GM12873 (cell line): ENCODE results near the gene TRPC4.

ENCODE experiments used
- TF ChIP-seq, protein P1 (sequence below): IDR thresholded peaks from 2 replicates; pipeline ENCODE4 v1.5.1; 2012; ENCODE audit warnings: low read depth, mild to moderate bottlenecking, moderate library complexity, low read length, control low read depth; ENCODE audit not compliant: insufficient read depth; ENCODE audit errors: missing control alignments

The TRPC4 gene

GRCh38 chr13:37835392-37835791 lies 34.2 kb downstream of the TRPC4 start:
- TF ChIP-seq, protein P1, sequence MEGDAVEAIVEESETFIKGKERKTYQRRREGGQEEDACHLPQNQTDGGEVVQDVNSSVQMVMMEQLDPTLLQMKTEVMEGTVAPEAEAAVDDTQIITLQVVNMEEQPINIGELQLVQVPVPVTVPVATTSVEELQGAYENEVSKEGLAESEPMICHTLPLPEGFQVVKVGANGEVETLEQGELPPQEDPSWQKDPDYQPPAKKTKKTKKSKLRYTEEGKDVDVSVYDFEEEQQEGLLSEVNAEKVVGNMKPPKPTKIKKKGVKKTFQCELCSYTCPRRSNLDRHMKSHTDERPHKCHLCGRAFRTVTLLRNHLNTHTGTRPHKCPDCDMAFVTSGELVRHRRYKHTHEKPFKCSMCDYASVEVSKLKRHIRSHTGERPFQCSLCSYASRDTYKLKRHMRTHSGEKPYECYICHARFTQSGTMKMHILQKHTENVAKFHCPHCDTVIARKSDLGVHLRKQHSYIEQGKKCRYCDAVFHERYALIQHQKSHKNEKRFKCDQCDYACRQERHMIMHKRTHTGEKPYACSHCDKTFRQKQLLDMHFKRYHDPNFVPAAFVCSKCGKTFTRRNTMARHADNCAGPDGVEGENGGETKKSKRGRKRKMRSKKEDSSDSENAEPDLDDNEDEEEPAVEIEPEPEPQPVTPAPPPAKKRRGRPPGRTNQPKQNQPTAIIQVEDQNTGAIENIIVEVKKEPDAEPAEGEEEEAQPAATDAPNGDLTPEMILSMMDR, result no peak

DNA sequence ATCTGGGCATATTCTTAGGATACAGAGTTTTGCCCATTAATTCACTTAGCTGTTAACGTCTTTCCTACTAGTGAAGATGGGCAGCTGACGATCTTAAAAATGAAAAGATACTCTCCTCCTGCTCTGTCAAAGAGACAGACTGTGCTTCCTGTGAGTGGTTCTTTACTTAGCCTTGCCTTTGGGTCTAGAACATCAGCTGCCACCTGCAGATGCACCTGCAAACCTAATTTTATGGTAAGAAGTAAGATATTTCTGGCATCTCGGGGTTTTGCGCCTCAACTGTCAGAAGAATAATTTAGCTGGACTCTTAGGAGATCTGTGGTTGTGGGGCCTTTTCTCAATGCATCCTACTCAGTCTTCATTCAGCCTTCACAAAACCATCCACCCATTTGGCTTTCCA lies 36.2 kb downstream of the TRPC4 start:
- TF ChIP-seq, protein P1, result no peak

- TF ChIP-seq, protein P1, result no peak
Observed at GRCh38 chr13:37816276-37816675, 53.3 kb downstream of the TRPC4 start.

DNA sequence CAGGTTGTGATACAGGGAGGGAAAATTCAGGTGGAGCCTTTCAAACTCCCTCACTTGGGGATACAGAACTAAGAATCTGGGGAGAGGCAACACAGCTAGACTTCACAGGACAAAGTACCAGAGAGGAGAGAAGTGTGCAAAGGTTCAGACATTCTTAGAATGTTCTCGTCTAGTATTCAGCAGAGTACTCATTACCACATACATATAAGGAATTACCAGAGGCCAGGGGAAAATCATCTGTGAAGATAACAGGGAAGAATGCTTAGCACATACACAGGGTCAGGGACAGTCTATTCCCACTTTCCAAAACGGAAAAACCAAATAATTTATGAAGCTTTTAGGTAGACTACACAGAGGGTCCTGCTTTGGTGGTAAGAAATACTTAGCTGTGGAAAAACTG lies 58.1 kb downstream of the TRPC4 start:
- TF ChIP-seq, protein P1, result no peak

GRCh38 chr13:37806666-37807065 lies 62.9 kb downstream of the TRPC4 start:
- TF ChIP-seq, protein P1, result no peak

DNA sequence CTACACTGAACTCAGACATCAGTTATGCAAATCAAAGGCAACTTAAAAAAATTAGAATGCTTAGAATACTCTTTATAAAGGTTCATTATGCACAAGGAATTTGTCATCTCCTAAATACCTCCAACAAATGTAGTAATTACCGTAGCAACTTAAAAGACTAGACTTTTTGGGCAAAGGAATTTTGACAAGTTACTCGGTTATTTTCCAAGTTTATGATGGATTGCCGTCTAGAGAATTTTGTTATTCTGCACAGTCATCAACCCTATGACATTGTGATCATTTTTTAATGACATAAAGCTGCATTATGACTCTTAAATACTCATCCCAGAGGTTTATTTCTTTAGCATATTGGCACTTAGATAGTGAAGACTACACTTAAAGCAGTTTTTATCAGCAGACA lies 71.9 kb downstream of the TRPC4 start:
- TF ChIP-seq, protein P1, result no peak

GRCh38 chr13:37795326-37795725 lies 74.2 kb downstream of the TRPC4 start:
- TF ChIP-seq, protein P1, result no peak

GRCh38 chr13:37791699-37792098 lies 77.9 kb downstream of the TRPC4 start:
- TF ChIP-seq, protein P1, result no peak
